ENCODE measurements around the gene MTA3. TPM values are rescaled to one million over a fixed set of nuclear protein-coding genes. Genes with fewer than 3 reads are reported as not detected.

Gene MTA3
- total and polyA plus RNA-seq, 9 of the 15 experiments (the other 6 are each of a cell fraction or from before 2014, with no cell fraction given), result 12.4 to 39.6 (median 23.5) TPM

- ATAC-seq (no peak), DNase-seq (ENCODE audit: extremely low read depth in 1 of 4, low spot score in 3 of 4) (no peak), FAIRE-seq (no peak)
- no TSS peak for BruUV-seq (replicated peaks)
- Histone ChIP-seq H3K9ac (ENCODE audit: insufficient read depth in 1 of 2, low read depth in 2 of 2, low read length in 2 of 2) (no peak overlapping the region), H3K27ac (ENCODE audit: extremely low read depth, low read depth, low read length) (no peak overlapping the region), H3K4me2 (ENCODE audit: insufficient read depth, low read length) (no peak overlapping the region), H2AFZ (ENCODE audit: low read depth, low read length) (no peak overlapping the region), H3K27me3 (ENCODE audit: control insufficient read depth in 2 of 2, insufficient read depth in 2 of 2, low read length in 2 of 2) (peaks cover 2 to 17% of the 10 kb centered on the region in 2 experiments; a peak in 3 of 5 replicates), H3K79me2 (ENCODE audit: control insufficient read depth, insufficient read depth, low read length) (no peaks in the 10 kb centered on the region), H3K9me3 (replicated peaks; ENCODE audit: control insufficient read depth, insufficient read depth, low read depth, low read length) (no peaks in the 10 kb centered on the region), H4K20me1 (replicated peaks; ENCODE audit: control insufficient read depth, insufficient read depth, low read length) (no peaks in the 10 kb centered on the region), H3K9me1 (ENCODE audit: control insufficient read depth, insufficient read depth, low read length) (no peaks in the 10 kb centered on the region), H3K36me3 (ENCODE audit: control insufficient read depth, insufficient read depth, low read length) (no peaks in the 10 kb centered on the region), H3K4me3 (no peak overlapping the region), H3K4me1 (replicated peaks in 1 of 2; ENCODE audit: control insufficient read depth in 2 of 2, insufficient read depth in 2 of 2, low read length in 2 of 2) (peaks cover 0 to 6% of the 10 kb centered on the region in 2 experiments; a peak in 1 of 5 replicates)
- CTCF ChIA-PET (ENCODE audit: low intra/inter-chr PET ratio), result no interaction called here
- in situ Hi-C loops (cut with MboI) (loop anchor here (25.0 kb wide), 1 partner anchor 285 kb away; no protein-coding TSS in a partner anchor), intact Hi-C loops (cut with micrococcal nuclease) (no loop called here)
- POLR2A ChIA-PET, result no interaction called here
- TF ChIP-seq ESRRA (IDR thresholded peaks at IDR 0.05; ENCODE audit: borderline replicate concordance, low read depth) (no peak), CBX1 (IDR thresholded peaks at IDR 0.05; ENCODE audit: low read depth) (no peak), TEAD2 (tag; IDR thresholded peaks at IDR 0.05) (no peak), RB1 (IDR thresholded peaks at IDR 0.05; ENCODE audit: low read depth) (no peak)
- WGBS (ENCODE audit: insufficient coverage, low coverage, missing lambda C conversion rate), result 37% methylated on average over 6 of the region's 6 CpGs
These were observed 228.8 kb downstream of the MTA3 start for GRCh38 chr2:42797281-42797680.

- Histone ChIP-seq H3K27ac (ENCODE audit: extremely low read depth, low read depth, low read length) (no peak overlapping the region), H3K4me3 (no peak overlapping the region), H3K4me2 (ENCODE audit: insufficient read depth, low read length) (no peak overlapping the region), H2AFZ (ENCODE audit: low read depth, low read length) (no peak overlapping the region), H3K9ac (ENCODE audit: insufficient read depth in 1 of 2, low read depth in 2 of 2, low read length in 2 of 2) (no peak overlapping the region), H3K27me3 (ENCODE audit: control insufficient read depth in 2 of 2, insufficient read depth in 2 of 2, low read length in 2 of 2) (peaks cover 2 to 17% of the 10 kb centered on the region in 2 experiments; a peak in 3 of 5 replicates), H3K79me2 (ENCODE audit: control insufficient read depth, insufficient read depth, low read length) (no peaks in the 10 kb centered on the region), H3K9me1 (ENCODE audit: control insufficient read depth, insufficient read depth, low read length) (no peaks in the 10 kb centered on the region), H3K9me3 (replicated peaks; ENCODE audit: control insufficient read depth, insufficient read depth, low read depth, low read length) (no peaks in the 10 kb centered on the region), H3K4me1 (replicated peaks in 1 of 2; ENCODE audit: control insufficient read depth in 2 of 2, insufficient read depth in 2 of 2, low read length in 2 of 2) (no peaks in the 10 kb centered on the region; a peak in 1 of 5 replicates), H4K20me1 (replicated peaks; ENCODE audit: control insufficient read depth, insufficient read depth, low read length) (no peaks in the 10 kb centered on the region), H3K36me3 (ENCODE audit: control insufficient read depth, insufficient read depth, low read length) (no peaks in the 10 kb centered on the region)
- intact Hi-C loops (cut with micrococcal nuclease), result no loop called here
- ChIA-PET CTCF (ENCODE audit: low intra/inter-chr PET ratio) (no interaction called here), POLR2A (interaction anchor here (0.8 to 2.6 kb wide), 3 partner anchors 10 to 13 kb away, joined by 3 to 8 read pairs (median 4); no protein-coding TSS in a partner anchor)
- DNase-seq (ENCODE audit: extremely low read depth in 1 of 4, low spot score in 3 of 4) (no peak), ATAC-seq (no peak), FAIRE-seq (no peak)
- in situ Hi-C loops (cut with MboI), result loop anchor here (25.0 kb wide), 1 partner anchor 288 kb away; no protein-coding TSS in a partner anchor
- WGBS (ENCODE audit: insufficient coverage, low coverage, missing lambda C conversion rate), result 10% methylated on average over 4 of the region's 4 CpGs
- BruUV-seq (replicated peaks), result no TSS peak
- TF ChIP-seq VEZF1 (CRISPR knock-in tag; IDR thresholded peaks at IDR 0.05) (no peak), NFE2 (IDR thresholded peaks at IDR 0.05; ENCODE audit: low read depth) (peak; percentile 29; the same call in 1 of the 2 replicates)
These were observed 231.4 kb downstream of the MTA3 start for GRCh38 chr2:42799881-42800280.

Data from K562 (cell line).